GM10266 (cell line): ENCODE measurements around the gene PHEX.
A peak's percentile ranks its signal among the peaks of the same experiment; 100 is the strongest.

Experiments used
- DNase-seq: peaks from one replicate; pipeline ENCODE4 v3.0.0; 2012; ENCODE audit errors: extremely low spot score
- TF ChIP-seq, protein P1 (sequence below): IDR thresholded peaks from 2 replicates; pipeline ENCODE4 v1.5.1; 2012; ENCODE audit warnings: mild to moderate bottlenecking, low read depth; ENCODE audit not compliant: control insufficient read depth, insufficient read depth; ENCODE audit errors: missing control alignments

PHEX gene

GRCh38 chrX:22126327-22126726 is 94.2 kb downstream of the PHEX start:
- TF ChIP-seq, protein P1, sequence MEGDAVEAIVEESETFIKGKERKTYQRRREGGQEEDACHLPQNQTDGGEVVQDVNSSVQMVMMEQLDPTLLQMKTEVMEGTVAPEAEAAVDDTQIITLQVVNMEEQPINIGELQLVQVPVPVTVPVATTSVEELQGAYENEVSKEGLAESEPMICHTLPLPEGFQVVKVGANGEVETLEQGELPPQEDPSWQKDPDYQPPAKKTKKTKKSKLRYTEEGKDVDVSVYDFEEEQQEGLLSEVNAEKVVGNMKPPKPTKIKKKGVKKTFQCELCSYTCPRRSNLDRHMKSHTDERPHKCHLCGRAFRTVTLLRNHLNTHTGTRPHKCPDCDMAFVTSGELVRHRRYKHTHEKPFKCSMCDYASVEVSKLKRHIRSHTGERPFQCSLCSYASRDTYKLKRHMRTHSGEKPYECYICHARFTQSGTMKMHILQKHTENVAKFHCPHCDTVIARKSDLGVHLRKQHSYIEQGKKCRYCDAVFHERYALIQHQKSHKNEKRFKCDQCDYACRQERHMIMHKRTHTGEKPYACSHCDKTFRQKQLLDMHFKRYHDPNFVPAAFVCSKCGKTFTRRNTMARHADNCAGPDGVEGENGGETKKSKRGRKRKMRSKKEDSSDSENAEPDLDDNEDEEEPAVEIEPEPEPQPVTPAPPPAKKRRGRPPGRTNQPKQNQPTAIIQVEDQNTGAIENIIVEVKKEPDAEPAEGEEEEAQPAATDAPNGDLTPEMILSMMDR = no peak
- no peak for DNase-seq

DNA sequence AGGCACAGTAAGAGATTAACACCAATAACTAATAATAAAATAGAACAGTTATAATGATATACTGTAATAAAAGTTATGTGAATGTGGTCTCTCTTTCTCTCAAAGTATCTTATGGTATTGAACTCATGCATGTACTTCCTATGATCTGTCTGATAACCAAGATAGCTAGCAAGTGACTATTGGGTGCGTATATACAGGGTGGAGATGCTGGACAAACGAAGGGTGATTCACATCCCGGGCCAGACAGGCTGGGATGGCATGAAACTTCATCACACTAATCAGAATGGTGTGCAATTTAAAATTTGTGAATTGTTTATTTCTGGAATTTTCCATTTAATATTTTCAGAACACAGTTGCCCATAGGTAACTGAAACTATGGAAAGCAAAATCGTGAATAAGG is 96.8 kb downstream of the PHEX start:
- TF ChIP-seq, protein P1 = no peak
- no peak for DNase-seq

DNA sequence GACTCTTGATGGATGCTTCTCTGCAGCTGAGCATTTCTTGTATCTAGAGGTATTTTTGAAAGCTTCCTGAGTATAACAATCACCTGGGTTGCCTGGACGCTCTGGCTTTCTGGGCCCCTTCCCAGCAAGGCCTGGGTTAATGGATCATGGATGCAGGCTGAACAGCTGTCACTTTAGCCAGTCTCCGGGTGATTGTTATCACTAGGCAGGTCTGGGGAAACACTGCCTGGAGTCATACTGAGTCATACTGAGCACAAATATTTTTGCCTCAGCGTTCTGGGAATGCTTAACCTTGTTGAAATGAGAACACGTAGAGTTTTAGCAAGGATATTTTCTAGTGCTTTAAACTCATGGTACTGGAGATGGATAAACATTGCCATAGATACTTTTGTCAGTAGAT is 102.6 kb downstream of the PHEX start:
- TF ChIP-seq, protein P1 = no peak
- no peak for DNase-seq

- DNase-seq = no peak
- TF ChIP-seq, protein P1 = no peak
These were observed 103.1 kb downstream of the PHEX start for GRCh38 chrX:22135171-22135711.

DNA sequence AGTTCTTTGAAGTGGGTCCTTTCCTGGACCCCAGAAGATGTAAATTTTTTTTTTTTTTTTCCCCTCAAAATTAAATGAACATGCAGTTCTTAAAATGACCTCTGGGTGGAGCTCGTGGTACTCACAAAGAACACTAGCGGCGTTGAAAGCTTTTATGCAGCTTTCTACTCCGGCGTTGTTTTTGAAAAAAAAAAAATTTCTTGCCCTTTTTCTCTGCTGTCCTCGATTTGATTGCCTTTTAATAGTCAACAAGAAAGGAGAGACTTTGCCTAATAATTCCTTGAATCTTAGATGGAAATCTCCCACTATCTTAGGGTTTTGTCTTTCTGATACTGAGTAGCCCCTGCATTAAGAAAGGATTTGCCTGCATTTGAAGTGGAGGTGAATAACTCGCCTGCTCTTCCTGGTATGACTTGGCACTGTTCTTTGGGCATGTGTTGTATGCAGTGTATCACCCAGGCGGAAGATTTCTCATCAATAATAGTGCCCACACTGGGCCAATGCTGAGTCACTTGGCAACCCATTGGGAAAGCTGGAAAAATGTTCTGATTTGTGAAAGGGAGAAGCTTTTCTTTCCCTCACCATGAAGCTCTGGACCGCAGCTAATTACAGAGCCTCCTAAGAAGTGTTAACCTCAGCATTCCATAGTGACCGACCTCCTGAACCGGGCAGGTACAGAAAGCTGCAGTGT is 104.0 kb downstream of the PHEX start:
- DNase-seq = peak; percentile 10
- TF ChIP-seq, protein P1 = peak; percentile 53

DNA sequence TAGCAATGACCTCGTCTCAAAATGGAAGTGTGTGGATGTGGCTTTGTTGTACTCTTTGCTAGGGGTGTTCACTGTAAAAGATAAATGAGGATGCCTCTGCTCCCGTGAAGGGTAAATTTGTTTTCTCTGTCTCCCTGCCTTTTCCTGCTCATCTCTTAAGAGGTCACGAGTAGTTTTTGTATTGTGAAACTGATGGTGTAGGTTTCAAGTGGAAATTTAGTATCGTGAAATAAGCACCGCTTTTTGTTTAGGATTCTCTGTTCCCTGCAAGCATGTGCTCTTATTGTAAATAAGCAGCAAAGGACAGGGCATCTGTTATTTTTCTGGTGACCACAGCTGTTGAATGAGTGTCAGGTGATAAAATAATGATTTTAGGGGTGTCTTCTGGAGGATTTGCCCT is 104.6 kb downstream of the PHEX start:
- no peak for DNase-seq
- TF ChIP-seq, protein P1 = no peak

DNA sequence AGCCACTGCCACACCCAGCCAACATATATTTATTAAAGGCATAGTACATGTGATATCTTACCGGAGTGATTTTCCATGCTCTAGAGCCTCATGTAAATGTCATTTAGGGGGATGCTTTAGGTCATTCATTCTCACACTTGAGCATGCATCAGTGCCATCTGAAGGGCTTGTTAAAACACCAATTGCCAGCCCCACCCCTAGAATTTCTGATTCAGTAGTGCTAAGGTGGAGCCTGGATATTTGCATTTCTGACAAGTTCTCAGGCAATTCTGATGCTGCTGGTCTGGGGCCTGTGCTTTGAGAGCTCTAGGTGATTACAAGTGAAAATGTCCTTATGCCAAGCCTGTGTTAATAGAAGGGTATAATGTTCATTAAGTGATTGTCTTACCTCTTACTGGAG is 107.7 kb downstream of the PHEX start:
- DNase-seq = no peak
- TF ChIP-seq, protein P1 = no peak
